ENCODE results near the gene SNX15.

- no peak for TF ChIP-seq CTCF (IDR thresholded peaks at IDR 0.05)
- no peak for TF ChIP-seq POLR2A (IDR thresholded peaks at IDR 0.05)
Measured at GRCh38 chr11:64990222-64990923, 36.9 kb upstream of the SNX15 start.

All from prostate gland (tissue), 2 donors.